Glutamatergic neuron (in vitro differentiated cells): Measurements from ENCODE around the gene PLTP. TPM values are rescaled to one million over a fixed set of nuclear protein-coding genes. Genes with fewer than 3 reads are reported as not detected.

Experiments
- DNase-seq: peaks from one replicate; pipeline ENCODE4 v3.0.0; 2022
- H3K27ac Mint-ChIP-seq: one replicate; pipeline ENCODE4 v1.8.0; 2020; ENCODE audit warnings: mild to moderate bottlenecking, mixed read lengths, inconsistent platforms; ENCODE audit not compliant: unreplicated experiment
- H3K27me3 Mint-ChIP-seq: one replicate; pipeline ENCODE4 v1.8.0; 2020; ENCODE audit warnings: mild to moderate bottlenecking, moderate library complexity, mixed read lengths, inconsistent platforms; ENCODE audit not compliant: unreplicated experiment
- H3K36me3 Mint-ChIP-seq: one replicate; pipeline ENCODE4 v1.8.0; 2020; ENCODE audit warnings: mild to moderate bottlenecking, mixed read lengths, inconsistent platforms; ENCODE audit not compliant: unreplicated experiment
- H3K4me1 Mint-ChIP-seq: one replicate; pipeline ENCODE4 v1.8.0; 2020; ENCODE audit warnings: mild to moderate bottlenecking, low read depth, mixed read lengths, inconsistent platforms; ENCODE audit not compliant: unreplicated experiment
- H3K4me3 Mint-ChIP-seq: one replicate; pipeline ENCODE4 v1.8.0; 2020; ENCODE audit warnings: mild to moderate bottlenecking, mixed read lengths, inconsistent platforms; ENCODE audit not compliant: unreplicated experiment
- H3K9me3 Mint-ChIP-seq: one replicate; pipeline ENCODE4 v1.8.0; 2020; ENCODE audit warnings: mild to moderate bottlenecking, moderate library complexity, mixed read lengths, inconsistent platforms; ENCODE audit not compliant: unreplicated experiment
- total RNA-seq: library from RNA; stranded (reverse); fragmentation: NEBNext Ultra II Directional; extraction: Animal tissue kit (Norgen Biotek cat#: 25700); gene quantifications from one replicate; pipeline ENCODE4 v1.2.1, GENCODE V29; 2021; ENCODE audit not compliant: unreplicated experiment
- TF ChIP-seq, protein P1 (sequence below): fragments of 200-600 bp; sonication (generic); IDR thresholded peaks from one replicate; pipeline ENCODE4 v1.5.0; 2021; ENCODE audit not compliant: partially characterized antibody, unreplicated experiment

PLTP gene
- total RNA-seq, 1 donor from 2014 or later = 29.7 TPM

DNA sequence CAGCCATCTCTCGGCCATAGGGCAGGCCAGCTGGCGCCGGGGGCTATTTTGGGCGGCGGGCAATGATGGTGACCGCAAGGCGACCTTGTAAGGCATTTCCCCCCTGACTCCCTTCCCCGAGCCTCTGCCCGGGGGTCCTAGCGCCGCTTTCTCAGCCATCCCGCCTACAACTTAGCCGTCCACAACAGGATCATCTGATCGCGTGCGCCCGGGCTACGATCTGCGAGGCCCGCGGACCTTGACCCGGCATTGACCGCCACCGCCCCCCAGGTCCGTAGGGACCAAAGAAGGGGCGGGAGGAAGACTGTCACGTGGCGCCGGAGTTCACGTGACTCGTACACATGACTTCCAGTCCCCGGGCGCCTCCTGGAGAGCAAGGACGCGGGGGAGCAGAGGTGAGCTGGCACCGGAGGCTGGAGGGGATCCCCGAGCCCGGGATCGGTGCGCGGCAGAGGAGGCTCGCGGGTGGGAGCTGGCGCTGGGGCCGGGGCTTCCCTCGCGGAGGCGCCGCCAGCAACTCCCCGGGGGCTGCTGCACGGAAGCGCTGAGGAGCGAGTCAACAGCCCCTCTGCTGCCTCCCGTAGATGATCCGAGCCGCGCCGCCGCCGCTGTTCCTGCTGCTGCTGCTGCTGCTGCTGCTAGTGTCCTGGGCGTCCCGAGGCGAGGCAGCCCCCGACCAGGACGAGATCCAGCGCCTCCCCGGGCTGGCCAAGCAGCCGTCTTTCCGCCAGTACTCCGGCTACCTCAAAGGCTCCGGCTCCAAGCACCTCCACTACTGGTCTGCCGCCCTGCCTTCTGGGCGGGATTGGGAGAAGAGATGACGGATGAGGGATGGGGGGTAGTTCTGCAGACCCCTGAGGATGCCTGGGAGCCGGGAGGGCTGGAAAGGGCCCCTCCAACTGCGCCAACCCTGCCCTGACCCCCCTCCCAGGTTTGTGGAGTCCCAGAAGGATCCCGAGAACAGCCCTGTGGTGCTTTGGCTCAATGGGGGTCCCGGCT, 20.7 kb downstream of the PLTP start, which contains the start of the genes CTSA and NEURL2:
CTSA (plus strand) TSS at position 351 of the 999 bp plus-strand sequence; CDS start at position 585, 234 bp downstream.
NEURL2 (minus strand) TSS at position 224 of the 999 bp plus-strand sequence; CDS start at position 7, 217 bp downstream.
- H3K4me1 Mint-ChIP-seq = peaks cover 3% of the 10 kb centered on the region
- peak within 1 kb of the TSS; percentile 92 for H3K27ac Mint-ChIP-seq
- H3K9me3 Mint-ChIP-seq = peaks cover 11% of the 10 kb centered on the region
- H3K36me3 Mint-ChIP-seq = no peaks in the 10 kb centered on the region
- TF ChIP-seq, protein P1, sequence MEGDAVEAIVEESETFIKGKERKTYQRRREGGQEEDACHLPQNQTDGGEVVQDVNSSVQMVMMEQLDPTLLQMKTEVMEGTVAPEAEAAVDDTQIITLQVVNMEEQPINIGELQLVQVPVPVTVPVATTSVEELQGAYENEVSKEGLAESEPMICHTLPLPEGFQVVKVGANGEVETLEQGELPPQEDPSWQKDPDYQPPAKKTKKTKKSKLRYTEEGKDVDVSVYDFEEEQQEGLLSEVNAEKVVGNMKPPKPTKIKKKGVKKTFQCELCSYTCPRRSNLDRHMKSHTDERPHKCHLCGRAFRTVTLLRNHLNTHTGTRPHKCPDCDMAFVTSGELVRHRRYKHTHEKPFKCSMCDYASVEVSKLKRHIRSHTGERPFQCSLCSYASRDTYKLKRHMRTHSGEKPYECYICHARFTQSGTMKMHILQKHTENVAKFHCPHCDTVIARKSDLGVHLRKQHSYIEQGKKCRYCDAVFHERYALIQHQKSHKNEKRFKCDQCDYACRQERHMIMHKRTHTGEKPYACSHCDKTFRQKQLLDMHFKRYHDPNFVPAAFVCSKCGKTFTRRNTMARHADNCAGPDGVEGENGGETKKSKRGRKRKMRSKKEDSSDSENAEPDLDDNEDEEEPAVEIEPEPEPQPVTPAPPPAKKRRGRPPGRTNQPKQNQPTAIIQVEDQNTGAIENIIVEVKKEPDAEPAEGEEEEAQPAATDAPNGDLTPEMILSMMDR = no peak
- peaks cover 9% of the 10 kb centered on the region for H3K27me3 Mint-ChIP-seq
- peak; percentile 97 for DNase-seq
- peak within 1 kb of the TSS; percentile 89 for H3K4me3 Mint-ChIP-seq

DNA sequence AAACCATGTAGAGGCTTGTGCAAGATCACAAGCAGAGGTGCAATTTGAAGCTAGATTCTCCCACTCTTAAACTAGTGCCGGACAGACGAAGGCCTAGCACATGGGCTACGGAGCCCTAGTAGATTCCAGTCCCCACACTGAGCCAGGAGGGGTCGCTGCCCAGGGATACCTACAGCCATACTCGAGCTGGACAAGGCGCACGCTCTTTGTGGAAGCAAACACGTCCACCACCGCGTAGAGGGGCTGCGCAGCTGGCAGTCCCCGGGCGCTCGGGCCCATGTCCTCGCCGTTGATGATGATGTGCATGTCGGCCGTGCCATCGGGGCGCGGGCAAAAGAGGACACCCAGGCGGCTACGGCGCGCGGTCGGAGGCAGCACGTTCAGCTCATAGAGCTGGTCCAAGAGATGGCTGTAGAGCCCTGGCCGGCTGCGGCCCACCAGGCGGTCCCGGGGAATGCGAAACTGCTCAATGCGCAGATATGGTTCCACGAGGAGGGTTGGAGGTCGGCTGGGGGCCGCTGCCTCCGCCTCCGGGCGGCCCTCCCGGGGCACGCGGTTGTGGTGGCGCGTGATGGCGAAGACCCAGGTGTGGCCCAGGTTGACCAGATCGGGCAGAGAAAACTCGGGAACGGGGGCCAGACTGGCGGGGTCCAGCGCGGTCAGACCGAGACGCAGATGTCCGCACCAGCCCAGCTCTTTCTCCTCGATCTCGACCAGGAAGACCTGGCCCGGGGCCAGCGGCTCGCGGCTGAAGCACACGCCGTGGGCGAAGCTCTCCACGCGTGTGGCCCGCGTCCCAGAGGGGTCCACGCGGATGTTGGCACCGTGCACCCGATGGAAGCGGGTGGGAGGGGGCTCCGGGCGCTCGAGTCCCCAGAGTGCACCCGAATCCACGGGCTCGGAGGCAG, 21.6 kb downstream of the PLTP start:
- TF ChIP-seq, protein P1 = peak; percentile 71
- H3K4me3 Mint-ChIP-seq = peak overlapping the region; percentile 89
- peak; percentile 92 for DNase-seq
- H3K36me3 Mint-ChIP-seq = no peaks in the 10 kb centered on the region
- H3K9me3 Mint-ChIP-seq = peaks cover 11% of the 10 kb centered on the region
- H3K27me3 Mint-ChIP-seq = peaks cover 9% of the 10 kb centered on the region
- peak overlapping the region; percentile 92 for H3K27ac Mint-ChIP-seq
- peaks cover 3% of the 10 kb centered on the region for H3K4me1 Mint-ChIP-seq

DNA sequence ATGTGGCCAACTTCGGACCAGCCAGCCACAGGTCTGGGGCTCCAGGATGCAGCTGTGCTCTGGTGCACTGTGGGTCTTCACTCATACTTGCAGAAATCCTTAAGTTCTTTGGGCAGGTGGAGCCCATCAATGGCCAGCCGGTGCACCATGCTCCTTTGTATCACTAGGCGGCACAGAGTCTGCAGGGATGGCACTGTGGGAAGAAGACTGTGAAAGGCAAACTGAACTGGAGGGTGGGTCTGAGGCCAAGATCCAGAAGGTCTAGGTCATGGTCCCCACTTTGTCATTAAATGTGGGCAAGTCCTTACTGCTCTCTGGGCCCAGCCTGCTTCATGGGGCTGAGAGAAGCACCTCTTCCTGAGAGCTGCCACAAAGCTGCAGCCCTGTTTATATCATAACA, 23.3 kb downstream of the PLTP start:
- TF ChIP-seq, protein P1 = no peak
- no peak for DNase-seq
- H3K4me1 Mint-ChIP-seq = peaks cover 3% of the 10 kb centered on the region
- H3K27ac Mint-ChIP-seq = no peak overlapping the region
- no peak overlapping the region for H3K4me3 Mint-ChIP-seq
- H3K9me3 Mint-ChIP-seq = peaks cover 11% of the 10 kb centered on the region
- H3K36me3 Mint-ChIP-seq = no peaks in the 10 kb centered on the region
- H3K27me3 Mint-ChIP-seq = peaks cover 9% of the 10 kb centered on the region

DNA sequence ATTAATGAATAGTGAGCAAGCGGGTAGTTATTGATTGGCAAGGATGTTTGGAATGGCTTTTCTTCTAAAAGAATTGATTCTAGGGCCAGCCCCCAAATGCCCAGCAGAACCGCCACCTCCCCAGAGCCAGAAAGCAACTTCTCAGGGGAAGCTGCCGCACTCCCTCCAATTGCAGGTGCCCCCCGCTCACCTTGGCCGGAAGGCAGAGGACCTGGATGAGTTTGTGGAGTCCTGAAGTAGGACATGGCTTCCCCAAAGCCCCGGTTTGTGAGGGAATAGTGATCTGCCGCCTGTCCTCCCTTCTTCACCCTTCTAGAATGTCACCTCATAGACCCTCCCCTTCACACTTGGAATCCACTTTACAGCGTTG, 24.6 kb downstream of the PLTP start, which contains the start of gene SPATA25:
SPATA25 (minus strand) TSS at position 277 of the 370 bp plus-strand sequence; CDS start at position 245, 32 bp downstream.
- no peak for DNase-seq
- H3K27me3 Mint-ChIP-seq = peaks cover 6% of the 10 kb centered on the region
- TF ChIP-seq, protein P1 = no peak
- H3K36me3 Mint-ChIP-seq = no peaks in the 10 kb centered on the region
- H3K9me3 Mint-ChIP-seq = peaks cover 9% of the 10 kb centered on the region
- H3K4me3 Mint-ChIP-seq = no peak within 1 kb of the TSS
- peaks cover 1% of the 10 kb centered on the region for H3K4me1 Mint-ChIP-seq
- no peak within 1 kb of the TSS for H3K27ac Mint-ChIP-seq
